OCI-LY7 (cell line): ENCODE measurements around the gene WDR19. TPM values are rescaled to one million over a fixed set of nuclear protein-coding genes. Genes with fewer than 3 reads are reported as not detected.
"Not testable (repeated sequence)": the region's sequence is repeated elsewhere in the genome, so short reads cannot be mapped to it uniquely, and the experiment has no call there.

Source experiments
- BruUV-seq: library from RNA; stranded (reverse); fragments of 400-500 nt; replicated peaks from 2 replicates; lab custom pipeline; 2021; lab: Mats Ljungman, UMichigan
- CTCF ChIA-PET: fragments of 300-600 bp; sonication (Branson Sonifier 250); formaldehyde crosslinking; loops from one replicate; lab custom pipeline; 2022; ENCODE audit warnings: antibody characterized with exemption; ENCODE audit not compliant: unreplicated experiment; lab: Charles Lee
- POLR2A ChIA-PET: fragments of 300-600 bp; sonication (Branson Sonifier 250); formaldehyde crosslinking; loops from one replicate; lab custom pipeline; 2022; ENCODE audit warnings: antibody characterized with exemption; lab: Charles Lee
- DNase-seq: peaks from one replicate; pipeline ENCODE4 v3.0.0-alpha.2; 2015; ENCODE audit warnings: low spot score
- H2AFZ ChIP-seq: fragments of 200-600 bp; sonication (generic), shearing (Covaris generic); 2 replicates; pipeline ENCODE4 v1.6.1; 2014; ENCODE audit warnings: mild to moderate bottlenecking, antibody characterized with exemption, low read length, moderate library complexity
- H3K27ac ChIP-seq: fragments of 200-600 bp; sonication (generic); 2 replicates; pipeline ENCODE4 v1.5.1; 2014; ENCODE audit warnings: mixed run types, low read depth, mild to moderate bottlenecking, moderate library complexity, low read length, inconsistent platforms; ENCODE audit not compliant: poor library complexity, severe bottlenecking
- H3K36me3 ChIP-seq: fragments of 200-600 bp; sonication (generic); 2 replicates; pipeline ENCODE4 v1.6.1; 2014; ENCODE audit warnings: mild to moderate bottlenecking, antibody characterized with exemption, low read length, moderate library complexity, mixed read lengths; ENCODE audit not compliant: insufficient read depth
- H3K4me1 ChIP-seq: fragments of 200-600 bp; sonication (generic); 2 replicates; pipeline ENCODE4 v1.5.1; 2014; ENCODE audit warnings: mild to moderate bottlenecking, low read length; ENCODE audit not compliant: insufficient read depth, poor library complexity, severe bottlenecking
- H3K4me2 ChIP-seq: fragments of 200-600 bp; sonication (generic); 2 replicates; pipeline ENCODE4 v1.6.1; 2014; ENCODE audit warnings: mild to moderate bottlenecking, low read length
- H3K4me3 ChIP-seq: fragments of 200-600 bp; sonication (generic); 2 replicates; pipeline ENCODE4 v1.5.1; 2014; ENCODE audit warnings: mild to moderate bottlenecking, low read depth, low read length; ENCODE audit not compliant: poor library complexity, severe bottlenecking
- H3K79me2 ChIP-seq: fragments of 200-600 bp; sonication (generic); 2 replicates; pipeline ENCODE4 v1.6.1; 2016; ENCODE audit warnings: low read depth, mild to moderate bottlenecking, low read length, moderate library complexity, mixed read lengths; ENCODE audit not compliant: insufficient read depth
- H3K9me2 ChIP-seq: fragments of 200-600 bp; sonication (generic); 2 replicates; pipeline ENCODE4 v1.6.1; 2016; ENCODE audit warnings: mild to moderate bottlenecking, low read length, mixed read lengths; ENCODE audit not compliant: insufficient read depth
- H3K9me3 ChIP-seq: fragments of 200-600 bp; sonication (generic); 2 replicates; pipeline ENCODE4 v1.6.1; 2014; ENCODE audit warnings: mild to moderate bottlenecking, mixed run types, low read length, mixed read lengths
- H4K20me1 ChIP-seq: fragments of 200-600 bp; sonication (generic); 2 replicates; pipeline ENCODE4 v1.6.1; 2014; ENCODE audit warnings: mild to moderate bottlenecking, antibody characterized with exemption, low read length, moderate library complexity, mixed read lengths; ENCODE audit not compliant: insufficient read depth
- CTCF ChIP-seq: fragments of 200-600 bp; sonication (generic); conservative IDR thresholded peaks from 2 replicates; pipeline ENCODE4 v1.5.1; 2014; ENCODE audit warnings: mild to moderate bottlenecking, antibody characterized with exemption, low read length, moderate library complexity, mixed read lengths
- EZH2phosphoT487 ChIP-seq: fragments of 200-600 bp; sonication (generic); IDR thresholded peaks from 2 replicates; pipeline ENCODE4 v1.6.1; 2018; ENCODE audit warnings: low read depth, borderline replicate concordance, mild to moderate bottlenecking, mixed run types, antibody characterized with exemption, low read length, moderate library complexity, mixed read lengths
- intact Hi-C: fragments of 100-400 bp; cut with micrococcal nuclease; formaldehyde crosslinking; loops from one replicate; pipeline ENCODE4 v1.10.0; 2022; ENCODE audit not compliant: unreplicated experiment
- total RNA-seq, 2 experiments: library from RNA; depleted of rRNA in 1 of 2; stranded (reverse); fragments of >200 nt in 1 of 2; shearing (Covaris generic) in 1 of 2; gene quantifications; 2 replicates each; pipeline ENCODE4 v1.2.3, GENCODE V29; 2014 to 2022

Gene WDR19
- total RNA-seq, 2 experiments from 2014 or later: 41.2 to 47.5 TPM

- H3K79me2 ChIP-seq: no peaks in the 10 kb centered on the region
- BruUV-seq: no TSS peak
- no peak for DNase-seq
- no peaks in the 10 kb centered on the region for H4K20me1 ChIP-seq
- H3K9me3 ChIP-seq: no peaks in the 10 kb centered on the region
- no peak overlapping the region for H3K4me2 ChIP-seq
- POLR2A ChIA-PET: interaction anchor here (0.6 to 1.6 kb wide), 2 partner anchors 22 to 70 kb away, joined by 3 to 4 read pairs; no protein-coding TSS in a partner anchor
- no peak overlapping the region for H3K4me3 ChIP-seq
- H3K36me3 ChIP-seq: peaks cover 68% of the 10 kb centered on the region
- no peaks in the 10 kb centered on the region for H3K4me1 ChIP-seq
- H3K27ac ChIP-seq: no peak overlapping the region
- CTCF ChIA-PET: no interaction called here
- no peak for TF ChIP-seq EZH2phosphoT487
- no peak for TF ChIP-seq CTCF
- intact Hi-C loops: no loop called here
- no peak overlapping the region for H2AFZ ChIP-seq
- no peaks in the 10 kb centered on the region for H3K9me2 ChIP-seq
Observed at GRCh38 chr4:39274503-39274902, 92.2 kb downstream of the WDR19 start.

GRCh38 chr4:39277661-39278060 lies 95.3 kb downstream of the WDR19 start:
- H2AFZ ChIP-seq, H3K4me1 ChIP-seq, BruUV-seq, H3K4me2 ChIP-seq, DNase-seq, H3K27ac ChIP-seq, H3K4me3 ChIP-seq, CTCF ChIA-PET, H3K9me3 ChIP-seq, intact Hi-C loops, H4K20me1 ChIP-seq, H3K9me2 ChIP-seq, H3K79me2 ChIP-seq: not testable (repeated sequence)
- peaks cover 81% of the 10 kb centered on the region for H3K36me3 ChIP-seq
- POLR2A ChIA-PET: interaction anchor here (0.8 kb wide), 1 partner anchor 44 kb away, joined by 3 read pairs; no protein-coding TSS in a partner anchor

GRCh38 chr4:39278476-39278875 lies 96.1 kb downstream of the WDR19 start:
- peaks cover 81% of the 10 kb centered on the region for H3K36me3 ChIP-seq
- TF ChIP-seq CTCF: no peak
- TF ChIP-seq EZH2phosphoT487: no peak
- ChIA-PET POLR2A (no interaction called here), CTCF (no interaction called here)
- H3K27ac ChIP-seq: no peak overlapping the region
- no peak overlapping the region for H2AFZ ChIP-seq
- H4K20me1 ChIP-seq: no peaks in the 10 kb centered on the region
- no peaks in the 10 kb centered on the region for H3K9me3 ChIP-seq
- BruUV-seq: no TSS peak
- no peaks in the 10 kb centered on the region for H3K4me1 ChIP-seq
- no peaks in the 10 kb centered on the region for H3K9me2 ChIP-seq
- no peak for DNase-seq
- H3K79me2 ChIP-seq: no peaks in the 10 kb centered on the region
- intact Hi-C loops: no loop called here
- H3K4me3 ChIP-seq: no peak overlapping the region
- no peak overlapping the region for H3K4me2 ChIP-seq
